Left renal pelvis (tissue), 4 donors: ENCODE results near the gene RHEB. TPM values are rescaled to one million over a fixed set of nuclear protein-coding genes. Genes with fewer than 3 reads are reported as not detected.

Experiments used
- DNase-seq, 4 donors: peaks; one replicate each; pipeline ENCODE4 v3.0.0-alpha.2; 2013; ENCODE audit warnings: low read depth in 4 of 4, low spot score in 3 of 4
- polyA plus RNA-seq, 4 donors: library from polyadenylated mRNA; unstranded; fragments of 120-200 nt; gene quantifications; one replicate each; pipeline ENCODE4 v1.2.1, GENCODE V29; 2013; ENCODE audit not compliant: insufficient read length in 4 of 4

RHEB gene
- polyA plus RNA-seq, 4 donors = 124 to 168 (median 145) TPM

DNA sequence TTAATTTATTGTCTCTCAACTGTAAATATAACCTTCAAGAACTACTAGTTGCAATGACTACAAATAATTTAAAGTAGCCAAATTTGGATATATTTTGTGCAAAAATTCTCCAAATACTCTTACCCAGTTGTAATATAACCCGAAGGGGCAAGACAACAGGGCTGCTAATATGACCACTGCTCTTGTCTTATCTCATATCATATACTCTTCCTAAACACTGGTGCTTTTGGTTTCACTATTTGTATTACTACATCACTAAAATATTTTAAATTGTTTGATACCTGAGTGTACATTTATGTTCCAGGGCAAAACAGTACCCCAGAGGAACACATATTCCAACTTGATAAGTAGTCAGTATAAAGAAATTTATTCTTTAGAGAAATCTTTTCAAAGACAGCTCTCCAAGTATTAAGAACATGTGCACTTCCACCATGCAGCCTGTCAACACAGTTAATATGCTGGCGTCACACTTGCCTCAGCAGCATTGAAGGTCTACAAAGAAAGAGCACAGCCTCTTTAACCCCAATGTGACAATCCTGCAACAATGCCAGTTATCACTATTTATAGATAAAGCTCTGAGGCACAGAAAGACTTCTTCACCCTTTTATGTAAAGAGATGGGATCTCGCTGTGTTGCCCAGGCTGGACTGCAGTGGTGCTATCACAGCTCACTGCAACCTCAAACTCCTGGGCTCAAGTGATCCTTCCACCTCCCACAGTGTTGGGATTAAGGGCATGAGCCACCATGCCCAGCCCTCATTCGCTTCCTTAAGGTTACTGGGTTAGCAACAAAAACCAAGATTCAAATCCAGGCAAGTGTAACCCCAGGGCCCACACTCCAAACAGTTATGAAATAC is 37.8 kb downstream of the RHEB start:
- no peak for DNase-seq

DNA sequence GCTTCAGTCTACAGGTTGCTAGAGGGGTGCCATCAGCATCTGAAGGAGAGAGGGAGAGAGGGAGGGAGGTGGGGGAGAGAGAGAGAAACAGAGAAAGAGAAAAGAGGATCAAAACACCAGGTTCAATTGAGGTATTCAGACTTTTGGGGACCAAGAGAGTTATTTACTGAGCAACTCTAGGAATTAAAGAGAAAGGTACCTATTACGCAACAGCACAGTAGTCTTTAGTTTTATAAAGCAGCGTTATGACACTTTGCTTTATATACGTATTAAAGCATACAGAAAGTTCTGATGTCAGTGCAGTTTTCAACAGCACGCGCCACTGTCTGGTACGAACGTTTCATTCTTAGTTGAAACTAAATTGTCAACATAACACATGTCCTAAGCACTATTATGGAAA is 41.8 kb downstream of the RHEB start:
- DNase-seq = no peak

DNA sequence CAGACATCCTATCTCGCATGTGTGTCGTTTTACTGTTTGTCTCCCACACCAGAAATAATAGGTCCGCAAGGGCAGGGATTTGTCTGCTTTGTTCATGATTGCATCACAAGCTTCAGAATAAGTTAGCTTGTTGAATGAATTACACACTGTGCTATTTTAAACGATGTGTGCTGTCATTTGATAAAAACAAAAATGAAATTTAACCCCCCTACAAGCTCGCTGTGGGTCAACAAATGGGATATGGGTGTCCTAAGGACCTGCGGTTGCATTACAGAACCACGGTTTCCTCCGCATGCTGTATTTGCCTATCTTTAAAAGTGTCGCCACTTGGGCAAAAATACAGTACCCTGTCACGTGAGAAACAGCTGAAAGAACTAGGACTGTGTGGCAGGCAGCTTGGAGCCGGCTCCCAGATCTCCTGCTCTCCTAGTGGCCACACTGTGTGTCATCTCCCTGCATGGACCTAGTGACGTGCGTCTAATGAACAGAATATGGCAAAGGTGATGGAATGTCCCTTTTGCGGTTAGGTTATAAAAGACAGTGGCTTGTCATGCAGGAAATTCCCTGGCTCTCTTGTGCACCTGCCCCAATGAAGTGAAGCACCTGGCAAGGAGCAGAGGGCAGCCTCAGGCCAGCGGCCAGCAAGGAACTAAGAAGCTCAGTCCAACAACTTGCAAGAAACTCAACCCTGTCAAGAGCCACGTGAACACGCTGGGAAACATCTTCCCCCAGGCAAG is 46.9 kb downstream of the RHEB start:
- no peak for DNase-seq

DNA sequence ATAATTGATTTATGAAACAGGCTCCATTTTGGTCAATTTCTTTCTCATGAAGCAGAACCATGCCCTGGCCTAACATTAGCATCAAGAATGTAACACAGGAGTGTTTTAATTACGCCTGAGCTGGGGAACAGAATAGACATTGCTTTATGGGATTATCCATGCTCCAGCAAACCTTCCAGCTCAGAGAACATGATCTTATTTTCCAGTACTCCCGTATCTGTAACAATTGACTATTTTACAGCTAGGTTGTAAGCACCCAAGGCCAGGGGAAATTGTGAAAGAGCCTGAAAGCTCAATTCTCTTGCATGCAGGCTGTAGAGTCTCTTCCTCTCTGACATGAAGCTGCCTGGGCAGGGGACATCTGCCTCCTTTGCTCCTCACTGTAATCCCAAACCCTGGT is 49.0 kb downstream of the RHEB start:
- no peak for DNase-seq

DNA sequence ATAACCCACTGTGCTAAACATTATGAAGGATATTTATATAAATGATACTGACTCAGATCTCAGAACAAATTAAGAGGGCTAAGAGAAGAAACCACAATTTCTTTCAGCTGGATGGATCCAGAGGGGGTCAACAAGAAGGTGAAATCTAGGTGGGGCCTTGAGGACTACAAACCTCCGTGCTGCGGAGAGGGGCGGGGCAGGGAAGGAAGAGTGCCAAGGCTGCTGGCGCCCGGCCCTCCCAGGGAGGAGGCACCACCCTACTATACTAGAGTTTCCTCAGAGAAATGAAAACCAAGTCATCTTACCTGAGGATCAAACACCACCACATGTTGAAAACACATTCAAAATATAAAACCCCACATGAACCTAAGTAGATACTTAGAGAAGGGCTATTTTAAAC is 50.4 kb downstream of the RHEB start:
- no peak for DNase-seq

DNA sequence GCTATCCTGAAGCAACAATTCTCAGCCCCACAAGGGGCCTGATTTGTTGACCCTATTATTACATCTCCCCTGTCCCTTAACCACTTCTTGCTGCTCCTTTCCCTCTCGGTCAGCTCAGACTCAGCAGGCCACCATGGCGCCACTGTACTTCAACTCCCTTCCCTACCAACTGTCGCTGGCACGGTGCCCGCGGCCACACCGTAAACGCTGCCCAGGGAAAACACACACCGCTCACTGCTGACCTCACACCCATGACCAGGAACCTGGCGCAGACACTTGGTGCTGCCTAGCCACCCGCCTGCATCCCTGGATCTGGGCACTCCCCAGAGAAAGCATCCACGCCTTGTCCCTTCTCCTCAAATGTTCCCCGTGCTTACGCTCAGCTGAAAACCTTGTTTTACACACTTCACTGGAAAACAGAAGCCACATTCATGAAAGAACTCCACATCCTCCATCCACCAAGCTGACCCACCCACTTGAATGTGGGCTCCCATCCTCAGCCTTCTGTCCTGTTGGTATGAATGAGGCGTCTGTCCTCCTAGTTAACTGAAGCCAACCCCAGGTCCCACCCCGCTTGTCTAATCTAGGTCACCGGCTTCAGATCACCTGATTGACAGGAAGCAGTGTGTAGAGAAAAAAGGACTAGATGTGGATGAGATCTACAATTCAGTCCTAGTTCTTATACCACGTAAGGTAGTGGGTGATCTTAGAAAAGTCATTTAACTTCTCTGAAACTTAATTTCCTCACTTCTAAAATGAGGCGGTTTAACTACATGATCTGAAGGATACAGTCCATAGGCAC is 51.3 kb downstream of the RHEB start:
- DNase-seq = no peak

DNA sequence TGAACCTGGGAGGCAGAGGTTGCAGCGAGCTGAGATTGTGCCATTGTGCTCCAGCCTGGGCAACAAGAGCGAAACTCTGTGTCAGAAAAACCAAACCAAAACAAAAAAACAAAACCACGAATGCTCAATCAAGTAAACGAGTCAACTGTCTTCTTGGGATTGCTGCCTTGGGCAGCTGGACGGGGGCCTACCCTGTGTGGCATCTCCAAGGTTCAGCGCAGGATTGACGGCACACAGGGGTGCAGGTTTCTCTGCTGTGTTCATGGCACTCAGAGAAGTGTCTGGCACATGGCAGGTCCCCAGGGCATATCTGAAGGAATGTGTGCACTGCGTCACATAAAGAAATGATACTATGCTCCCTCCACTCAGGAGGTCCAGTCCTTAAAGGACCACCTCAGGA is 54.5 kb downstream of the RHEB start:
- no peak for DNase-seq

DNA sequence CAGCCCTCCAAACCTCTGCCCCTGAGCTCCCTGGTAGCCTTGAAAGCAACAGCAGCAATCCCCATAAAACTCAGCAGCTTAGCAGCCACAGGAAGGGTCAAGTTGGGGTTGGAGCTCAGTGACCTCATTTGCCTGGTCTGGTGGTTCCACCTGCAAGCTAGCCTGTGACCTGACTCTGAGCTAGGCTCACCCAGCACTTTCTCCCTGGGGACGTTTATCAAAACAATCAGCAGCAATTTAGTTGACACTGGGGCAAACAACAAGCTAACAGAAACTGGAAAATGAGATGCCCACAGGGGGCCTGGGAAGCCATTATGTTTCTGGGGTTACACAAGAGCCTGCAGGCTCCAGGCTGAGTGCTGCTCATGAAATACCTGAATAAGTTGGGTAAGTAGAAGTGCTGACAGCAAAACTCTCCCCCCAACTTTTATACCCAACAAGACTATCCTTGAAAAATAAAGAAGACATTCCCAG is 57.4 kb downstream of the RHEB start:
- DNase-seq = no peak

DNA sequence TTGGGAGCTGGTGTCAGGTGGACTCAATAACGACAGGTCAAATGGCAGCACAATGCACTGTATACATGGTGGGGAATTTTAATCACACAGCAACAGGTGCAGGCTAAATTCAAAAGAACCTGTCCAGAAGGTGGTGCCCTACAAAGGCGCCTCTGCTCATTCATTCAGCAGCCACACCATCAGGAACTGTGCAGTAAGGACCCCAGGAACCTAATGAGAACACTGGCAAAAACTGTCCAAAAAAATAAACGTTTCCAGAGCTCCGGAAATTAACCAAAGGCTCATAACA is 57.8 kb downstream of the RHEB start:
- no peak for DNase-seq

DNA sequence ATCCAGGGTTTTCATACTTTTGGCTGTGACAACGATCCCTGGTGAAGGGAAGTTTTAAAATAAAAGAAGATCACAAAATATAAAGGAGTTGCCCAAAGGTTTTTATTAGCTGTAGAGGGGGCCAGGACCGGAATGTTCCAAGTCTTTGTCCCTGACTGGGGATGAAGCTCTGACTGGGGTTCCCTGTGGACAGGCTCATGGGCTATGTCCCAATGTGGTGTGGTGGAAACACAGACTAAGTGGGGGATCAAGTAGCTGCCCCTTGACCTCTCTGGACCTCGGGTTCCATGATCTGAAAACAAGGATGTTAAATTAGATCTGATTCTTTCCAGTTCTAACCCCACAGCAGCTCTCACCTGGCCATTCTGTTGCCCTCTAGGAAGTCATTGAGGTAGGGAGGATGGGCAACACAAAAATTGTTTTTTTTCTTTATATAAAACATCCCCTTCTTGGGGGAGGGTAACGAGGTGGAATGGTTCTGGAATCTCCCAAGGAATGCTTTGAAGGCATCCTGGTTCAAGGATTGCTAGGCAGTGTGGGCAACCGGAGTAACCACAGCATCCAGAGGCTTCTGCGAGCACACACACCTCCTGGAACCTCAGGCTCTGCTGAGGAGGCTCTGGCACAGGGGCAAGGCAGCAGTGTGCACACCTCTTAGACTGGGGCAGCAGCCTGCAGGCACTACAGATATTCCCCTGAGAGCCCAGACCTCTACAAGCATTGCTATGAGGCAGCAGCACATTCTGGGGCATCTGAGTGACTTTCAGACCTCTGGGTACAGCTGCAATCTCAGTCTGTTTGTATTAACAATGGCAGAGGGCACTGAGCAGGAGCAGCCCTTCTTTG is 58.4 kb downstream of the RHEB start:
- DNase-seq = no peak

DNA sequence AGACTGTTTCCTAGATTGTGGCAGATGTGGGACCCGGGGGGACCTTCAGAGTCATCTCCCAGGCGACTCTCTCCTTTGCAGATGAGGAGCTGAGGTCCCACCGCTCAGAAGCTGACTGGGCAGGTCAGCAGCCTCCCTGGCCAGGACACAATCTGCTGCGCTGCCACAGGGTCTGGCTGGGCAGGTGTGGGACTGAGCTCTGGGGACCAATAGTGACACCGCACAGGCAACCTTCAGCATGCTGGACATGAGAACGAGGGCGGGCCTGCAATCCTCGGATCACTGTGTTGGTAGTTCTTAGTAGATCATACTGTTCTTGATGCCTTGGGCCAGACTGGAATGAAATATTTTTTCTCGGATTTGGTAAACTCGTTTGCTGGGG is 59.2 kb downstream of the RHEB start:
- DNase-seq = no peak

DNA sequence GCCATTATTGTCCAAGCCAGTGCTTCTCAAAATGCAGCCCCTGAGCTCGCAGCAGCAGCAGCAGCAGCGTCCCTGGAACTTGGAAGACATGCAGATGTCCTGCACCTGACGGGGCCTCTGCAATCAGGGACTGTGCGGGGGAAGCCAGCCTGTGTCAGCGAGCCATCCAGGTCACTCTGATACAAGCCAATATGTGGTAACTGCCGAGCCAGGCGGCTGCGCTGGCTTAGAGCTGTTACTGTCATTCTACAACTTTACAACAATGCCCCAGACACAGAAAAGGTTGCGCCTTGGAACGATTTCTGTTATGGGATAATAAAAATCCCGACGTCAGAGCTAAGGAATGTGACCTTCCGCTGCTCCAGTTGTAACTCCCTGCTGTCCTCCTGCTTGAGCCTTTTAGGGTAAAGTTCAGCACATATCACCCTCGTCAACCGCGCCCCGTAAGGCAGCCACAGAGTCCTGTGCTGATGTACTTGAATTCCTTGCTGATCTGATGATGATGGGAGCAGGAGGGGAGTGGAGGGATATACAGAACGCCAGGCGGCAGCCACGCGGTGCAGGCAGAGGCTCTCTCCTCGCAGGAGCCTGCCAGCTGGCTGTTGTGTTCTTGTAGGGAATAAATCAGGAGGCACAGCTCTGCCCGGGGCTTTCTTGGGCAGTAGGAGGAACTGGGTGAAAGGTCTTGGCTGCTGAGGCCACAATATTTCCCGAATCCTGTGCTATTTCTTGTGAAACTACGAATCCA is 59.8 kb downstream of the RHEB start:
- DNase-seq = peak; percentile 69 to 82 (median 76)

DNA sequence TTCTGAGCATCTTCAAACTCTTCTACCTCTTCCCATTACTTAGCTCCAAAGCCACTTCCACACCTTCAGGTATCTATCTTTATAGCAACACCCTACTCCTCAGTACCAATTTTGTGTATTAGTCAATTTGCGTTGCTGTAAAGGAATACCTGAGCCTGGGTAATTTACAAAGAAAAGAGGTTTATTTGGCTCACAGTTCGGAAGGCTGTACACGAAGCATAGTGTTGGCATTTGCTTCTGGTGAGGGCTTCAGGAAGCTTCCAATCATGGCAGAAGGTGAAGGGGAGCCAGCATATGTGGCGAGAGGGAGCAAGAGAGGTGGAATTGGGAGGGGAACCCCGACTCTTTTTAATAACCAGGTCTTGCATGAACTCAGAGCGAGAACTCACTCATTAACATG is 62.2 kb downstream of the RHEB start:
- no peak for DNase-seq

DNA sequence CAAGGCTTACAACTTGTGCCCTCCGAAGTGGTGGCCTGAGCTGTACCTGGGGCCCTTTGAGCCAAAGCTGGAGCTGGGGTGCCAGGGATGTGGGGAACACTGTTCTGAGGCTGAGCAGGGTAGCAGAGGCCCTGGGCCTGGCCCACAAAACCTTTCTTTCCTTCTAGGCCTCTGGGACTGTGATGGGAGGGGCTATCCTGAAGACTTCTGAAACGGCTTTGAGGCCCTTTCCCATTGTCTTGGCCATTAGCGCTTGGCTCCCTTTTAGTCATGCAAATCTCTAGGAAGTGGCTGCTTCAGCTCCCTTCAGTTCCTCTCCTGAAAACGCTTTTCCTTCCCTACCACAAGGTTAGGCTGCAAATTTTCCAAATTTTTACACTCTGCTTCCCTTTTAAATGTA is 62.9 kb downstream of the RHEB start:
- DNase-seq = no peak

DNA sequence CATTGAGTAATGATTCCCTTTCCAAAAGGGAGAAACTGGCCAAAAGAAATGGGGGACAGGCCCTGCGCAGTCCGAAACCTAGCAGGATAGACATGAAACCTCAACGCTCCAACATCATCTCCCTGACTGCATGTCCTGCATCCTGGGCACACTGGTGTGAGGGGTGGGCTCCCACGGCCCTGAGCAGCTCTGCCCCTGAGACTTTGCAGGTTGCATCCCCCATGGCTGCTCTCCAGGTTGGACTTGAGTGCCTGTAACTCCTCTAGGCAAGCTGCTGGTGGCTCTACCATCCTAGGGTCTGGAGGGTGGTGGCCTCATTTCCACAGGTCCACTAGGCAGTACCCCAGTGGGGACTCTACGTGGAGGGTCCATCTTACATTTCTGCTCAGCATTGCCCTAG is 63.4 kb downstream of the RHEB start:
- no peak for DNase-seq

DNA sequence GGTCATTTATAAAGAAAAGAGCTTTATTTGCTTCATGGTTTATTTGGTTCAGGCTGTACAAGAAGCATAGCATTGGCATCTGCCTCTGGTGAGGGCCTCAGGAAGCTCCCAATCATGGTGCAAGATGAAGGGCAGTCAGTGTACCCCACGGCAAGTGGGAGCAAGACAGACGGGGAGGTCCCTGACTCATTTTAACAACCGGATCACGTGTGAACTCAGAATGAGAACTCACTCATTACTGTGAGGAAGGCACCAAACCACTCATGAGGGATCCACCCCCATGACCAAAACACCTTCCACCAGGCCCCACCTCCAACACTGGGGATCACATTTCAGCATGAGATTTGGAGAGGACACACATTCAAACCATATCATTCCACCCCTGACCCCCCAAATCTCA is 64.0 kb downstream of the RHEB start:
- DNase-seq = no peak

DNA sequence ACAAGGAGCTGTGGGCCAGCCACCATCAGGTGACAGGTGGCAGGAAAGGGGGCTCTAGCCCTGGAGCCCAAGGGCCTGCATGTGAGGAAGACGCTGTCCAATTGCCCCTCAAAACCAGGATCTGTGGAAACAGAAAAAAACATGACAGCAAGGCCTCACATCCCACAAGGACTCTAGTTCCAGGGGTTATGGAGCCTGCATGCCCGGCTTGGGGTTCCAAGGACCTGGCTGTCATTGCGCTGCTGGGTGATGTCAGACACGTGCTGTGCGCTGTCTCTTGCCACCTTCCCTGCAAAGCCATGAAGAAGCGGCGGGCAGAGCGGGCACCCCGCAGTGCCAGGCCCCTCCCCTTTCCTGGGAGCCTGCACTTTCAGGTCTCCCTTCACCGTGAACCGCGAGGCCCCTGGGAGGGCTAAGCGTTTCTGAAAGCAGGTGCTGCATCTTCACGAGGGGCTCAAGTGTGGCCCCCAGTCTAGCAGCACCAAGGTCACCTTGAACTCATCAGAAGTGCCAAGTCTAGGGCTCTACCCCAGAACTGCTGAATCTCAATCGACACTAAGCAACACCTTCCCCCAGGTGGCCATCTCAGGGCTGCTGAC is 64.7 kb downstream of the RHEB start:
- no peak for DNase-seq

DNA sequence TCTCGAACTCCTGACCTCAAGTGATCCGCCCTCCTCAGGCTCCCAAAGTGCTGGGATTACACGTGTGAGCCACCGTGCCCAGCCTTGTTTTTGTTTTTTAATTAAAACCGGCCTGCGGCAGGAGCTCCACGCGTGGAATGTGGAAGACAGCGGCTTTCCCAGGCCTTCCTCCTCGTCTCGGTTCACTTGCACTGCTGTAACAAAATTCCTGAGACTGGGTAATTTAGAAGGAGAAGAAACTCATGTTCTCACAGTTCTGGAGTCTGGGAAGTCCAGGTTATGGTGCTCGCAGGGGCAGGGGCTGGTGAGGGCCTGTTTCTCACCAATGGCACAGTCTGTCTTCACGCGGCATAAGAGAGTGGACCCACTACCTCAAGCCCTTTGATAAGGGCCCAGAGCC is 65.4 kb downstream of the RHEB start:
- no peak for DNase-seq

DNA sequence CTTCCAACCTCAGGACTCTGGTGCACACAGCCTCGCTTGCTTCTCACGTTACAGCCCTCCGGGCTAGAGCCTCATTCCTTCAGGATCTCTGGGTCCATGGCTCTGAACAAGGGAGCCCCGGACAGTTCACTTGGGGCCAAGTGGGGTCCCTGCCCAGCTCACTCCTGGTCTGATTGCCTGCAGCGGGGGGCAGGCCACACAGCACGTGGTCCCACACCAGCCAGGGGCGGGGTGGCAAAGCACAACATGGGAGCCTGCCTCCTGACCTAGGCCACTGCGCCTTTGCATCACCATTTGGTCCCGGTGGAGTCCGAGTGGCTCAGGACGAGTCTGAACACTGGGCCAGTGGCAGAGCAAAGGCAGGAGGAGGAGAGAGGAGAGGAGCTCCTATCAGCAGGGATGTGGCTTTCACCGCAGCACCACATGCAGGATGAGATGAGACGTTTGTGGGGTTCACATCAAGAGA is 66.3 kb downstream of the RHEB start:
- DNase-seq = no peak
